Mesendoderm (in vitro differentiated cells): ENCODE results near the gene DDX54.

Experiments used
- DNase-seq: peaks from one replicate; pipeline ENCODE4 v3.0.0; 2013
- H2AK5ac ChIP-seq: 2 replicates; pipeline ENCODE4 v1.6.1; 2013; ENCODE audit warnings: low read length, inconsistent platforms
- H2BK120ac ChIP-seq: 2 replicates; pipeline ENCODE4 v1.6.1; 2013; ENCODE audit warnings: low read depth, mild to moderate bottlenecking, low read length, moderate library complexity, mixed read lengths
- H2BK15ac ChIP-seq: replicated peaks from 2 replicates; pipeline ENCODE4 v1.6.1; 2013; ENCODE audit warnings: low read depth, mild to moderate bottlenecking, moderate library complexity
- H2BK5ac ChIP-seq: 2 replicates; pipeline ENCODE4 v1.6.1; 2013; ENCODE audit warnings: low read length, inconsistent platforms
- H3K18ac ChIP-seq: 2 replicates; pipeline ENCODE4 v1.6.1; 2013; ENCODE audit warnings: mild to moderate bottlenecking, low read length, mixed read lengths
- H3K23ac ChIP-seq: one replicate; pipeline ENCODE4 v1.6.1; 2013; ENCODE audit warnings: low read length
- H3K27ac ChIP-seq: 2 replicates; pipeline ENCODE4 v1.5.1; 2013; ENCODE audit warnings: low read depth, mild to moderate bottlenecking, inconsistent platforms, low read length, moderate library complexity
- H3K27me3 ChIP-seq: 2 replicates; pipeline ENCODE4 v1.6.1; 2013; ENCODE audit warnings: low read length, control low read depth, mild to moderate bottlenecking, inconsistent platforms; ENCODE audit not compliant: insufficient read depth, poor library complexity
- H3K36me3 ChIP-seq: 2 replicates; pipeline ENCODE4 v1.6.1; 2013; ENCODE audit warnings: low read length, inconsistent platforms; ENCODE audit not compliant: control insufficient read depth, insufficient read depth
- H3K4ac ChIP-seq: one replicate; pipeline ENCODE4 v1.6.1; 2013; ENCODE audit warnings: low read depth, mild to moderate bottlenecking, low read length, moderate library complexity
- H3K4me1 ChIP-seq: 2 replicates; pipeline ENCODE4 v1.6.1; 2013; ENCODE audit warnings: low read depth, low read length, inconsistent platforms; ENCODE audit not compliant: control insufficient read depth
- H3K4me2 ChIP-seq: 2 replicates; pipeline ENCODE4 v1.6.1; 2013; ENCODE audit warnings: low read length
- H3K4me3 ChIP-seq: 2 replicates; pipeline ENCODE4 v1.5.1; 2013; ENCODE audit warnings: mild to moderate bottlenecking, low read length
- H3K56ac ChIP-seq: one replicate; pipeline ENCODE4 v1.6.1; 2013; ENCODE audit warnings: low read length
- H3K79me1 ChIP-seq: 2 replicates; pipeline ENCODE4 v1.6.1; 2013; ENCODE audit warnings: low read length, inconsistent platforms
- H3K79me2 ChIP-seq: 2 replicates; pipeline ENCODE4 v1.6.1; 2013; ENCODE audit warnings: mild to moderate bottlenecking, low read length; ENCODE audit not compliant: control insufficient read depth, insufficient read depth
- H3K9ac ChIP-seq: 2 replicates; pipeline ENCODE4 v1.6.1; 2013; ENCODE audit warnings: low read length, inconsistent platforms
- H4K5ac ChIP-seq: one replicate; pipeline ENCODE4 v1.6.1; 2013; ENCODE audit warnings: low read length
- H4K8ac ChIP-seq: one replicate; pipeline ENCODE4 v1.6.1; 2013; ENCODE audit warnings: low read depth, mild to moderate bottlenecking, control low read depth, low read length, moderate library complexity
- WGBS: extraction: QIAGEN DNeasy Blood & Tissue Kit; methylation state at CpG from one replicate; pipeline ENCODE4 v1.1.7; 2013; ENCODE audit warnings: low lambda C conversion rate, missing lambda C conversion rate; ENCODE audit not compliant: insufficient coverage; ENCODE audit errors: extremely low coverage; 5-methylcytosine and 5-hydroxymethylcytosine counted together

Gene DDX54

GRCh38 chr12:113196582-113196981 lies 11.3 kb upstream of the DDX54 start:
- no peaks in the 10 kb centered on the region for H3K79me1 ChIP-seq
- no peaks in the 10 kb centered on the region for H3K27me3 ChIP-seq
- no peak overlapping the region for H3K4ac ChIP-seq
- H2BK5ac ChIP-seq: no peak overlapping the region
- H3K56ac ChIP-seq: peak overlapping the region; percentile 42
- no peaks in the 10 kb centered on the region for H3K36me3 ChIP-seq
- no peak overlapping the region for H3K4me3 ChIP-seq
- no peak overlapping the region for H4K8ac ChIP-seq
- H2BK15ac ChIP-seq: no peak overlapping the region
- no peak overlapping the region for H3K27ac ChIP-seq
- H3K4me2 ChIP-seq: no peak overlapping the region
- H2BK120ac ChIP-seq: no peak overlapping the region
- H3K9ac ChIP-seq: no peak overlapping the region
- no peak overlapping the region for H4K5ac ChIP-seq
- H3K79me2 ChIP-seq: no peaks in the 10 kb centered on the region
- H3K18ac ChIP-seq: no peak overlapping the region
- H3K4me1 ChIP-seq: no peaks in the 10 kb centered on the region
- DNase-seq: no peak
- H3K23ac ChIP-seq: no peak overlapping the region
- no CpG with 5 or more reads among the region's 7 CpGs for WGBS
- no peak overlapping the region for H2AK5ac ChIP-seq

GRCh38 chr12:113195598-113195997 lies 10.3 kb upstream of the DDX54 start:
- peaks cover 2% of the 10 kb centered on the region for H3K36me3 ChIP-seq
- no peaks in the 10 kb centered on the region for H3K27me3 ChIP-seq
- H3K18ac ChIP-seq: no peak overlapping the region
- H3K27ac ChIP-seq: no peak overlapping the region
- H3K4me1 ChIP-seq: no peaks in the 10 kb centered on the region
- H3K9ac ChIP-seq: no peak overlapping the region
- no peak overlapping the region for H4K5ac ChIP-seq
- H3K79me1 ChIP-seq: no peaks in the 10 kb centered on the region
- DNase-seq: no peak
- H2AK5ac ChIP-seq: no peak overlapping the region
- no peaks in the 10 kb centered on the region for H3K79me2 ChIP-seq
- H3K56ac ChIP-seq: no peak overlapping the region
- H4K8ac ChIP-seq: no peak overlapping the region
- no peak overlapping the region for H2BK15ac ChIP-seq
- H3K23ac ChIP-seq: no peak overlapping the region
- H3K4me2 ChIP-seq: no peak overlapping the region
- H2BK120ac ChIP-seq: no peak overlapping the region
- no peak overlapping the region for H3K4ac ChIP-seq
- no CpG with 5 or more reads among the region's 13 CpGs for WGBS
- no peak overlapping the region for H2BK5ac ChIP-seq
- H3K4me3 ChIP-seq: no peak overlapping the region

GRCh38 chr12:113194971-113195391 lies 9.7 kb upstream of the DDX54 start:
- peak overlapping the region; percentile 56 for H3K56ac ChIP-seq
- no peak overlapping the region for H3K27ac ChIP-seq
- H3K4me2 ChIP-seq: no peak overlapping the region
- H2BK15ac ChIP-seq: no peak overlapping the region
- H3K23ac ChIP-seq: no peak overlapping the region
- H2BK5ac ChIP-seq: no peak overlapping the region
- no peak overlapping the region for H2BK120ac ChIP-seq
- no peak for DNase-seq
- H3K9ac ChIP-seq: no peak overlapping the region
- no CpG with 5 or more reads among the region's 4 CpGs for WGBS
- H3K27me3 ChIP-seq: no peaks in the 10 kb centered on the region
- H3K4ac ChIP-seq: no peak overlapping the region
- H2AK5ac ChIP-seq: no peak overlapping the region
- H4K5ac ChIP-seq: no peak overlapping the region
- no peaks in the 10 kb centered on the region for H3K4me1 ChIP-seq
- H3K79me2 ChIP-seq: no peaks in the 10 kb centered on the region
- peaks cover 2% of the 10 kb centered on the region for H3K36me3 ChIP-seq
- H3K18ac ChIP-seq: no peak overlapping the region
- H3K79me1 ChIP-seq: no peaks in the 10 kb centered on the region
- H3K4me3 ChIP-seq: no peak overlapping the region
- H4K8ac ChIP-seq: no peak overlapping the region

- H3K18ac ChIP-seq: no peak overlapping the region
- H3K79me1 ChIP-seq: peaks cover 9% of the 10 kb centered on the region
- no peaks in the 10 kb centered on the region for H3K27me3 ChIP-seq
- no peak overlapping the region for H3K9ac ChIP-seq
- DNase-seq: no peak
- H3K36me3 ChIP-seq: peaks cover 4% of the 10 kb centered on the region
- H3K4me1 ChIP-seq: no peaks in the 10 kb centered on the region
- H3K79me2 ChIP-seq: peaks cover 3% of the 10 kb centered on the region
- no peak overlapping the region for H2BK5ac ChIP-seq
- H3K4ac ChIP-seq: no peak overlapping the region
- no peak overlapping the region for H3K4me3 ChIP-seq
- no peak overlapping the region for H3K56ac ChIP-seq
- H3K4me2 ChIP-seq: no peak overlapping the region
- no peak overlapping the region for H3K23ac ChIP-seq
- H2BK15ac ChIP-seq: no peak overlapping the region
- H2BK120ac ChIP-seq: no peak overlapping the region
- no peak overlapping the region for H4K8ac ChIP-seq
- no peak overlapping the region for H2AK5ac ChIP-seq
- no peak overlapping the region for H3K27ac ChIP-seq
- H4K5ac ChIP-seq: no peak overlapping the region
- no CpG with 5 or more reads among the region's 19 CpGs for WGBS
Observed at GRCh38 chr12:113191227-113191626, 5.9 kb upstream of the DDX54 start.

- peak; percentile 87 for DNase-seq
- Histone ChIP-seq H2AK5ac (no peak overlapping the region), H4K8ac (no peak overlapping the region), H3K9ac (no peak overlapping the region), H3K4me3 (no peak overlapping the region), H2BK120ac (no peak overlapping the region), H3K27me3 (no peaks in the 10 kb centered on the region), H3K79me1 (peaks cover 9% of the 10 kb centered on the region), H3K18ac (no peak overlapping the region), H3K4me1 (no peaks in the 10 kb centered on the region), H3K4ac (no peak overlapping the region), H4K5ac (no peak overlapping the region), H3K27ac (no peak overlapping the region), H3K79me2 (peaks cover 3% of the 10 kb centered on the region), H3K56ac (no peak overlapping the region), H3K4me2 (no peak overlapping the region), H3K23ac (no peak overlapping the region), H3K36me3 (peaks cover 4% of the 10 kb centered on the region), H2BK15ac (no peak overlapping the region), H2BK5ac (no peak overlapping the region)
- no CpG with 5 or more reads among the region's 4 CpGs for WGBS
Observed at GRCh38 chr12:113190761-113191160, 5.5 kb upstream of the DDX54 start.

- Histone ChIP-seq H3K4me2 (no peak overlapping the region), H3K9ac (no peak overlapping the region), H3K27me3 (no peaks in the 10 kb centered on the region), H3K23ac (no peak overlapping the region), H2BK120ac (no peak overlapping the region), H3K36me3 (peaks cover 4% of the 10 kb centered on the region), H3K4me1 (no peaks in the 10 kb centered on the region), H3K4ac (no peak overlapping the region), H3K18ac (no peak overlapping the region), H3K79me1 (peaks cover 9% of the 10 kb centered on the region), H3K79me2 (peaks cover 5% of the 10 kb centered on the region), H3K56ac (no peak overlapping the region), H2BK5ac (no peak overlapping the region), H4K8ac (no peak overlapping the region), H3K4me3 (no peak overlapping the region), H2AK5ac (no peak overlapping the region), H2BK15ac (no peak overlapping the region), H4K5ac (no peak overlapping the region), H3K27ac (no peak overlapping the region)
- no CpG with 5 or more reads among the region's 2 CpGs for WGBS
- DNase-seq: no peak
Observed at GRCh38 chr12:113189361-113189760, 4.1 kb upstream of the DDX54 start.
